ENCODE measurements around the gene MACIR. TPM values are rescaled to one million over a fixed set of nuclear protein-coding genes. Genes with fewer than 3 reads are reported as not detected.

The MACIR gene
- total RNA-seq, 1 donor from 2014 or later: 16.9 TPM

DNA sequence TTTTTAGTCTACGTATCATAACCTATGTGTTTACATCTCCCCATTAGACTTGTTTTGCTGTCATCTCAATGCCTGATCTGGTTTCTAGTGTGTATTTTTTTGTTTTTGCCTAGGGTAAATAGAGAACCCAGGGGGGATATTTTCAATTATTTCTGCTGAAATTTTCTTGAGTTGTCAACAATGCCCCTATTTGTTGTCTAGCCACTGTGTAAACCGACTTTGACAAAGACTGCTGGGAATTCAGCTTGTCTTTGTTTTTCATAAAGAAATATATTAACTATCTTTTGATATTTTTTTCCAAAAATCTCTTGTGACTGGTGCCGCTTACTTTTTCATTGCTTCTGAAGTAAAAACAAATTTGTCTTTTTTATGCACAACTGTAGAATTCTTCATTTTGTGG is 28.1 kb downstream of the MACIR start:
- Mint-ChIP-seq H3K27me3 (ENCODE audit: low read depth) (no peaks in the 10 kb centered on the region), H3K36me3 (ENCODE audit: low read depth) (no peaks in the 10 kb centered on the region), H3K27ac (ENCODE audit: unreplicated experiment) (no peak overlapping the region), H3K4me3 (ENCODE audit: unreplicated experiment) (no peak overlapping the region), H3K4me1 (ENCODE audit: low read depth) (peaks cover 3% of the 10 kb centered on the region), H3K9me3 (ENCODE audit: low read depth) (no peaks in the 10 kb centered on the region)
- no peak for DNase-seq (ENCODE audit: low spot score)
- TF ChIP-seq, protein P1, sequence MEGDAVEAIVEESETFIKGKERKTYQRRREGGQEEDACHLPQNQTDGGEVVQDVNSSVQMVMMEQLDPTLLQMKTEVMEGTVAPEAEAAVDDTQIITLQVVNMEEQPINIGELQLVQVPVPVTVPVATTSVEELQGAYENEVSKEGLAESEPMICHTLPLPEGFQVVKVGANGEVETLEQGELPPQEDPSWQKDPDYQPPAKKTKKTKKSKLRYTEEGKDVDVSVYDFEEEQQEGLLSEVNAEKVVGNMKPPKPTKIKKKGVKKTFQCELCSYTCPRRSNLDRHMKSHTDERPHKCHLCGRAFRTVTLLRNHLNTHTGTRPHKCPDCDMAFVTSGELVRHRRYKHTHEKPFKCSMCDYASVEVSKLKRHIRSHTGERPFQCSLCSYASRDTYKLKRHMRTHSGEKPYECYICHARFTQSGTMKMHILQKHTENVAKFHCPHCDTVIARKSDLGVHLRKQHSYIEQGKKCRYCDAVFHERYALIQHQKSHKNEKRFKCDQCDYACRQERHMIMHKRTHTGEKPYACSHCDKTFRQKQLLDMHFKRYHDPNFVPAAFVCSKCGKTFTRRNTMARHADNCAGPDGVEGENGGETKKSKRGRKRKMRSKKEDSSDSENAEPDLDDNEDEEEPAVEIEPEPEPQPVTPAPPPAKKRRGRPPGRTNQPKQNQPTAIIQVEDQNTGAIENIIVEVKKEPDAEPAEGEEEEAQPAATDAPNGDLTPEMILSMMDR (IDR thresholded peaks at IDR 0.05): no peak

DNA sequence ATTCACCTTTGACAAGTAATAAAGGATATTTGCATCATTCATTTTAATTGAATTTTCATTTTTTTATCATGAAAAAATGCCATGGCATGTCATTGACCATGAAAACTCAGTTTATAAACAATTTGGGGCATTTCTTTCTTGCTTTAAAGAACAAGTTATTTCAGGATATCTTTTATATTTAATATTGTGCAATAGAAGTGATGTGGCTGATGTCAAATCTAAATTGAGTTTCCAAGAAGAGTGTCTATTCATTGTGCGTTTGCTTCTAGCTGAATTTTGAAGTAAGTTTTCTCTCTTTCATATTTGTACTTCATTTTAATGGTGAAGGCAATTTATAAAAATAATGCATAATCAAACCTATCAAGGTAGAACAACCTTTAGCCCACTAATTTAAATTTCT is 30.5 kb downstream of the MACIR start:
- H3K4me1 Mint-ChIP-seq (ENCODE audit: low read depth): peaks cover 6% of the 10 kb centered on the region

DNA sequence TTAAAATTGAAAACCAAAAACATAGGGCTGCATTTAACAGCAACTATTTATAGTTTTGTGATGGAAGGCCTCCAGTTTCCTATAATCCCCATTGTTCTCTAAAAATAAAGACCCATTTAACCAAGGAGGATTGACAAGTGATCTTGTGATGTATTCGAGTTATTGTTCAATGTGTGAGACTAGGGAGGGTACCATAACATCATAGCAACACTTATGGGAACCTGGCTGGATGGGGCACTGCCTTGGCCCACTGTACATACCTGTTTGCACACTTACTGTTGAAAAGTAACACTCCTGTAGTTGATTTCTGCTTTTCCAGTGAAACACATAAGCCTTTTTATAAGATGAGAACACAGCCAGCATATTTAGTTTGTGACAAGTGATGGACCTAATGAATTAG is 32.3 kb downstream of the MACIR start:
- no peak overlapping the region for H3K4me3 Mint-ChIP-seq (ENCODE audit: unreplicated experiment)
- no peaks in the 10 kb centered on the region for H3K36me3 Mint-ChIP-seq (ENCODE audit: low read depth)
- peaks cover 6% of the 10 kb centered on the region for H3K4me1 Mint-ChIP-seq (ENCODE audit: low read depth)
- H3K27ac Mint-ChIP-seq (ENCODE audit: unreplicated experiment): no peak overlapping the region
- no peaks in the 10 kb centered on the region for H3K9me3 Mint-ChIP-seq (ENCODE audit: low read depth)
- no peak for DNase-seq (ENCODE audit: low spot score)
- H3K27me3 Mint-ChIP-seq (ENCODE audit: low read depth): no peaks in the 10 kb centered on the region
- TF ChIP-seq, protein P1 (IDR thresholded peaks at IDR 0.05): no peak

More for the DNA sequence above, 30.5 kb downstream of the MACIR start:
- TF ChIP-seq, protein P1 (IDR thresholded peaks at IDR 0.05): no peak
- Mint-ChIP-seq H3K4me3 (ENCODE audit: unreplicated experiment) (no peak overlapping the region), H3K36me3 (ENCODE audit: low read depth) (no peaks in the 10 kb centered on the region), H3K27me3 (ENCODE audit: low read depth) (no peaks in the 10 kb centered on the region), H3K9me3 (ENCODE audit: low read depth) (no peaks in the 10 kb centered on the region), H3K27ac (ENCODE audit: unreplicated experiment) (no peak overlapping the region)
- no peak for DNase-seq (ENCODE audit: low spot score)

DNA sequence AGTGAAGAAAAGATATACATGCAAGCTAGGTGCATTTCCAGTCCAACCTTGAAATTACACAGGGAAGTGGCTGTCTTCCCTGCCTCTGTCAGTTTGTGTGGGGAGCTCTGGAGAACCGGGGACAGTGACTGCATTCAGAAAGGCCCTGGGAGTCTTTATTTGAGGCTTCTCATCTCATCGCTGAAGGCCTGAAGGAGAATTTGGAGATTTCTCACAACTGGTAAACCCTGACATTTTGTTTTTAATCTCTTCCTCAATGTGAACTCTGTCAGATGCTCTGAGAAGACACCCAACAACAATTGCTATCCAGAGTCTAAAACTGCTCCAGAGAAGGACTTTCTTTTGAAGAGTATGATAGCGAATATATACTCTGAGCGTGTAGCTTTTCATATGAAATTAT is 33.0 kb downstream of the MACIR start:
- Mint-ChIP-seq H3K36me3 (ENCODE audit: low read depth) (no peaks in the 10 kb centered on the region), H3K9me3 (ENCODE audit: low read depth) (no peaks in the 10 kb centered on the region), H3K27me3 (ENCODE audit: low read depth) (no peaks in the 10 kb centered on the region), H3K4me1 (ENCODE audit: low read depth) (peaks cover 7% of the 10 kb centered on the region), H3K4me3 (ENCODE audit: unreplicated experiment) (no peak overlapping the region), H3K27ac (ENCODE audit: unreplicated experiment) (no peak overlapping the region)
- TF ChIP-seq, protein P1 (IDR thresholded peaks at IDR 0.05): no peak
- DNase-seq (ENCODE audit: low spot score): no peak

DNA sequence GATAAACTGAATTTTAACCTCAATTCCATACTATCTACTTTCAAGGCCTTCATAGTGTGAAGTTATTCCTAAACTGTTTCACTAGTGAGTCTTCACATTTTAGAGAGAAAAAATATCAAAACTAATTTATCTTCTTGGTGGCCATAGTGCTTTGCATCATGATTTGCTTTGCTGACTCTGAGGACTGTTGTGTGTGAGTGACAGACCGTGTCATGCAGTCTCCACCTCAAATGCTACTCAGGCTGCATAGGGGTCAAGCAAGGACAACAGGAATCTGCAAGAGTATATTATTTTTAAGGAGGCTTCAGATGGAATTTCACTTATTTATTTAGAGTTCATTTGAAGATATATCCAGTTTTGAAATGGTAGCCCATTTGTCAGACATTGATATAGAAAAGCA is 34.5 kb downstream of the MACIR start:
- peaks cover 19% of the 10 kb centered on the region for H3K4me1 Mint-ChIP-seq (ENCODE audit: low read depth)
- H3K36me3 Mint-ChIP-seq (ENCODE audit: low read depth): no peaks in the 10 kb centered on the region
- no peak for DNase-seq (ENCODE audit: low spot score)
- H3K4me3 Mint-ChIP-seq (ENCODE audit: unreplicated experiment): no peak overlapping the region
- no peak overlapping the region for H3K27ac Mint-ChIP-seq (ENCODE audit: unreplicated experiment)
- H3K27me3 Mint-ChIP-seq (ENCODE audit: low read depth): no peaks in the 10 kb centered on the region
- H3K9me3 Mint-ChIP-seq (ENCODE audit: low read depth): no peaks in the 10 kb centered on the region
- TF ChIP-seq, protein P1 (IDR thresholded peaks at IDR 0.05): no peak

All from chondrocyte (in vitro differentiated cells).